T-cell (primary cell): ENCODE measurements around the gene GABRG3. TPM values are rescaled to one million over a fixed set of nuclear protein-coding genes. Genes with fewer than 3 reads are reported as not detected.

Experiments used
- ATAC-seq, 4 experiments: fragments of 200-7000 bp in 3 of 4; fragments of 150-1000 bp in 1 of 4; cut with Tn5 transposase; replicated peaks in 1 of 4; 1 replicate in 3 of 4; 2 replicates in 1 of 4; pipeline ENCODE4 v1.10.0; 2021; ENCODE audit warnings: moderate library complexity in 3 of 4, mild to moderate bottlenecking in 2 of 4, moderate number of reproducible peaks in 1 of 4
- CTCF ChIA-PET, 2 donors: fragments of 300-600 bp; sonication (Branson Sonifier 250); formaldehyde crosslinking; loops; one replicate each; lab custom pipeline; 2022; ENCODE audit warnings: antibody characterized with exemption in 2 of 2; lab: Charles Lee
- POLR2A ChIA-PET, 2 donors: fragments of 300-600 bp; sonication (Branson Sonifier 250); formaldehyde crosslinking; loops; one replicate each; lab custom pipeline; 2022; ENCODE audit warnings: antibody characterized with exemption in 2 of 2; lab: Charles Lee
- DNase-seq, 35 experiments: peaks; one replicate each; pipeline versions ENCODE4 v3.0.0 to v3.0.0-alpha.2; 2013 to 2023
- H3K27ac ChIP-seq: one replicate; pipeline ENCODE4 v1.5.1; 2013; ENCODE audit warnings: low read length
- H3K27me3 ChIP-seq, 2 experiments: replicated peaks in 1 of 2; 1 replicate in 1 of 2; 2 replicates in 1 of 2; pipeline versions ENCODE4 v1.6.1 to v1.7.0; 2013; ENCODE audit warnings: low read length in 1 of 2, mixed read lengths in 1 of 2; ENCODE audit not compliant: control insufficient read depth in 2 of 2, insufficient read depth in 2 of 2; ENCODE audit errors: extremely low read depth in 1 of 2
- H3K36me3 ChIP-seq, 2 donors: 1 replicate in 1 of 2; 2 replicates in 1 of 2; pipeline versions ENCODE4 v1.6.1 to v1.7.0; 2013; ENCODE audit warnings: low read length in 1 of 2; ENCODE audit not compliant: control insufficient read depth in 2 of 2, insufficient read depth in 1 of 2; ENCODE audit errors: extremely low read depth in 1 of 2
- H3K4me1 ChIP-seq, 2 experiments: 1 replicate in 1 of 2; 2 replicates in 1 of 2; pipeline versions ENCODE4 v1.6.1 to v1.7.0; 2013; ENCODE audit warnings: low read length in 2 of 2, mixed read lengths in 1 of 2; ENCODE audit not compliant: insufficient read depth in 2 of 2, control insufficient read depth in 1 of 2; ENCODE audit errors: extremely low read depth in 1 of 2
- H3K4me3 ChIP-seq, 2 donors: 1 replicate in 1 of 2; 2 replicates in 1 of 2; pipeline versions ENCODE4 v1.5.1 to v1.7.0; 2013; ENCODE audit warnings: mild to moderate bottlenecking in 2 of 2, low read length in 1 of 2, moderate library complexity in 1 of 2; ENCODE audit not compliant: control insufficient read depth in 1 of 2; ENCODE audit errors: extremely low read depth in 1 of 2
- H3K9me3 ChIP-seq: 2 replicates; pipeline ENCODE4 v1.7.0; 2013
- H3K27ac Mint-ChIP-seq, 2 donors: one replicate each; pipeline ENCODE4 v1.8.0; 2020 to 2021; ENCODE audit warnings: mild to moderate bottlenecking in 2 of 2, mixed read lengths in 2 of 2
- H3K27me3 Mint-ChIP-seq, 2 donors: one replicate each; pipeline ENCODE4 v1.8.0; 2021 to 2022; ENCODE audit warnings: mixed read lengths in 2 of 2
- H3K36me3 Mint-ChIP-seq: one replicate; pipeline ENCODE4 v1.8.0; 2021; ENCODE audit warnings: mixed read lengths
- H3K4me1 Mint-ChIP-seq, 3 donors: one replicate each; pipeline ENCODE4 v1.8.0; 2020 to 2022; ENCODE audit warnings: mixed read lengths in 3 of 3, mild to moderate bottlenecking in 1 of 3
- H3K4me3 Mint-ChIP-seq, 3 donors: one replicate each; pipeline ENCODE4 v1.8.0; 2020 to 2022; ENCODE audit warnings: mild to moderate bottlenecking in 3 of 3, mixed read lengths in 3 of 3, moderate library complexity in 3 of 3
- H3K9me3 Mint-ChIP-seq, 3 donors: one replicate each; pipeline ENCODE4 v1.8.0; 2020 to 2022; ENCODE audit warnings: mixed read lengths in 3 of 3
- WGBS: methylation state at CpG from one replicate; pipeline ENCODE4 v1.1.5; 2013; ENCODE audit warnings: missing lambda C conversion rate; ENCODE audit not compliant: insufficient coverage; 5-methylcytosine and 5-hydroxymethylcytosine counted together
- total RNA-seq, 35 experiments: library from RNA in 6 of 35; stranded (reverse) in 6 of 35; fragments of 120-200 nt in 1 of 35; gene quantifications; one replicate each; pipeline versions ENCODE4 v1.2.1 to v1.2.4 and lab custom pipeline; 2013 to 2026

GABRG3 gene
- total RNA-seq, 5 donors from 2014 or later (not counting 1 experiment from before 2014, with no cell fraction given) = not detected

DNA sequence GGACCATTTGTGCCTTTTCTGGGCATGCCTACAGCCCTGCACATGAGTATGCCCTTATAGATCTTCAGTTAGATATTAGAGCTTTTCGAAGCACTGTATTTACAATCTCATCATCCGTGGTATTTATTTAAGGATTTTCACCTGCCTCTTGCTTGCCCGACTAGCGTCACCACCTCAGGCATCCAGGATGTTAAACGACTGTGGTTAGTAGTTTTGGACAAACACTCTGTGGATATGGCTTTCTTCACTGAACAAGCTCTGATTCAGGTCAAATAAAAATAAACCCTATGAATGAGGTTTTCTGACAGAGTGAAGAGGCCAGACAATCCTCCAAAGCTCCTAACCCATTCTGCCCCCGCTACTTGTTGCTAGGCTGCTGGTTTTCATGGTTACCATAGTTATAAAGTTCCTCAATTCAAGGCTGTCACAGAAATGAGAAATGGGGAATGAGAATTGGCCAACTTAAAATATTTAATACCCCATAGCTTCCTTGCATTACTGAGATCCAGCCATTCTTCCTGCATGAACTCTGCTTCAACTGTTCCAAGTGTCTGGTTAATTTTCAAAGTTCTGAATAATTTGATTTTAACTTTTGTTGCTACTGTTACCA is 440.1 kb downstream of the GABRG3 start:
- Histone ChIP-seq H3K27me3 (no peaks in the 10 kb centered on the region), H3K4me3 (no peak overlapping the region), H3K36me3 (no peaks in the 10 kb centered on the region), H3K27ac (no peak overlapping the region), H3K4me1 (no peaks in the 10 kb centered on the region), H3K9me3 (no peaks in the 10 kb centered on the region)
- Mint-ChIP-seq H3K4me3 (no peak overlapping the region), H3K27ac (no peak overlapping the region), H3K27me3 (no peaks in the 10 kb centered on the region), H3K4me1 (no peaks in the 10 kb centered on the region), H3K9me3 (peaks cover 10 to 13% (median 12%) of the 10 kb centered on the region in 3 donors), H3K36me3 (no peaks in the 10 kb centered on the region)
- ChIA-PET CTCF (no interaction called here), POLR2A (no interaction called here)
- 80% methylated on average over 1 of the region's 6 CpGs for WGBS
- no peak for DNase-seq
- no peak for ATAC-seq

DNA sequence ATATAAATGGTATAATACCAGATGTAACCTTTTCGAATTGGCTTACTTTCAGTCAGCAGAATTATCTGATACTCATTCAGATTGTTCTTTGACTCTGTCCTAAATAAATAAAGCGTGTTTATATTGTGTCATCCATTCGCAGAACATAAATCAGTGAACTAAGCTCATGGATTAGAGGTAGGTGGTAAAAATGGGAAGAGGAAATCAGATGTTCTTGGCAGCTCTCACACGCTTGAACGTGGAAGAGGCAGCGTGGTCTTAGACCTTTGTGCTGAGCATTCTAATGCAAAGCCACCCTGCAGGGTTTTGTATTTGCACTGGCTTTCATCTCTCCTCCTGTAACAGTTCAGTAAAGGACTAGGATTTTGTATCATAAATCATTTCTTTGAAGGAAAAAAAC is 441.4 kb downstream of the GABRG3 start:
- ATAC-seq = no peak
- H3K4me3 ChIP-seq = no peak overlapping the region
- ChIA-PET CTCF (no interaction called here), POLR2A (no interaction called here)
- no peak overlapping the region for H3K27ac ChIP-seq
- Mint-ChIP-seq H3K4me3 (no peak overlapping the region), H3K27ac (no peak overlapping the region), H3K27me3 (no peaks in the 10 kb centered on the region), H3K4me1 (no peaks in the 10 kb centered on the region), H3K9me3 (peaks cover 6 to 7% (median 7%) of the 10 kb centered on the region in 3 donors), H3K36me3 (no peaks in the 10 kb centered on the region)
- H3K36me3 ChIP-seq = no peaks in the 10 kb centered on the region
- no peaks in the 10 kb centered on the region for H3K9me3 ChIP-seq
- DNase-seq = no peak
- 73% methylated on average over 2 of the region's 6 CpGs for WGBS
- H3K4me1 ChIP-seq = no peaks in the 10 kb centered on the region
- H3K27me3 ChIP-seq = no peaks in the 10 kb centered on the region

DNA sequence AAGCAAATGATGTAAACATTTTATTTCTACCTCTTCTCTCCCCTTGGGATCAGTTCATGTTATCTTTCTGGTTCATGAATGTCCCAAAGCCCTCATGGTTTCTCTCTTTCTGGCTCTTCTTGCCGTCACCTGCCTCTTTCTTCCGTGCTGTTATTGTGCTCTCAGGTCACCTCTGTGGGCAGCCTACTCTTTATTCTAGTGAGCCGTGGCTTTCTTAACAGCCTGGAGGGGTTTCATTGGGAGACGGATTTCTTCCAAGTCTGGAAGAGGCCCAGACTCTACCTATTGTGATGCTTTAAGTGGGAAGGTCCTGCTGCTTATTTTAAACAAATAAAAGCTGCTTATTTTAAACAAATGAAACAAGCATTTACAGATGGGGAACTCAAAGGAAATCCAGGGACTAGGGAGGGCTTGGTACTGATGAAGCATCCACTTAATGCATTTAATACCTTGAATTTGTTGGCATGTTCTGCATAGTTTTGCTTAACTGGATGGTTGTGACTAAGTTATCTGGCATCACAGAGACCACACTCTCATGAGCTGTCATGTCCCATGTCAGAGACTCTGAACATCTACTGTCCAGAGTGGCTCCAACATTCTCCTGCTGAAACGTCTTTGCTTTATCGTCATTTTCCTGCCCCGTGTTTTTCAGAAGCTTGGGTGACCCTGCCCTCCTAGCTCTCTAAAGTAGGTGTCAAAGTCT is 443.3 kb downstream of the GABRG3 start:
- Histone ChIP-seq H3K36me3 (no peaks in the 10 kb centered on the region), H3K27me3 (no peaks in the 10 kb centered on the region), H3K27ac (no peak overlapping the region), H3K9me3 (no peaks in the 10 kb centered on the region), H3K4me1 (no peaks in the 10 kb centered on the region), H3K4me3 (no peak overlapping the region)
- H3K4me1 Mint-ChIP-seq = no peaks in the 10 kb centered on the region
- ChIA-PET CTCF (no interaction called here), POLR2A (no interaction called here)
- no peak overlapping the region for H3K27ac Mint-ChIP-seq
- H3K36me3 Mint-ChIP-seq = no peaks in the 10 kb centered on the region
- H3K27me3 Mint-ChIP-seq = no peaks in the 10 kb centered on the region
- ATAC-seq (no peak), DNase-seq (no peak)
- H3K9me3 Mint-ChIP-seq = peaks cover 4 to 10% (median 8%) of the 10 kb centered on the region in 3 donors
- no peak overlapping the region for H3K4me3 Mint-ChIP-seq
- 86% methylated on average over 4 of the region's 7 CpGs for WGBS

DNA sequence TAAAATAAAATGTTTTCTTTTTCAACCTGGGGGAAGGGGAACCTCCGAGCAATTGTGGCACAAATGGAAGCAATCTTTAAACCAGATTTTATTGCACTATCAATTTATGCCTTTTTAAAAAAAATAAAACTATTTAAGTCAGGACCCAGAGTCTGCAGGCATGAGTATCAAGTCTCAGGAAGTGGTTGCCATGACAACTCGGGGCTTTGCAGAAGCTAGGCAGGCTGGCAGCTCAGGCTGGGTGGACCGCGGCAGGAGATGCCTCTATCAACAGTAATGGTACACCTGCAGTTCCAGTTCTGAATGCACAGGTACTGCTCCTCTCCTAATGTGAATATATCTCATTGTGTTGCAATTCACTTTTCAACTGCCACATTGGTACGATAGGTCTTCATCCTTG is 447.7 kb downstream of the GABRG3 start:
- CTCF ChIA-PET = no interaction called here
- Mint-ChIP-seq H3K4me3 (no peak overlapping the region), H3K9me3 (peaks cover 0 to 17% (median 15%) of the 10 kb centered on the region in 3 donors), H3K4me1 (no peaks in the 10 kb centered on the region), H3K27ac (no peak overlapping the region), H3K27me3 (no peaks in the 10 kb centered on the region), H3K36me3 (no peaks in the 10 kb centered on the region)
- Histone ChIP-seq H3K27me3 (no peaks in the 10 kb centered on the region), H3K27ac (no peak overlapping the region), H3K4me1 (no peaks in the 10 kb centered on the region), H3K36me3 (no peaks in the 10 kb centered on the region), H3K9me3 (no peaks in the 10 kb centered on the region), H3K4me3 (no peak overlapping the region)
- no peak for ATAC-seq
- POLR2A ChIA-PET = no interaction called here
- WGBS = 40% methylated on average over 2 of the region's 5 CpGs
- DNase-seq = no peak

DNA sequence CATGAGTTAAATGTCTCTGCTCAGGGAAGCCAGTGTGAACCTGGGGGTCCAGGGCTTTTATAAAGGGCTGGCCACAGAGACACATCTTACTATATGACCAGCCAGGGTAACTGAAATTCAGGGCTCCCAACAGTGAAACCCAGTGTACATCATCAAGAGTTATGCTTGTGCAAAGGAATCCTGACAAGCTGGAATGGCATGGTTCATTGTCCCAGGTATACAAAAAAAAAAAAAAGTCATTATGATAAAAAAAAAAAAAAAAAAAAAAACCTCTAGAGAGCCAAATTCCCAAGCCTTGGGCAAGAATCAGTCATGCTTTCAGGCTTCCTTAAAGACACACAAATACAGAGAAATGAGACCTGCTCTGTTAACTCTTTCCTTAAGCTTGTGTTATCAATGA is 452.0 kb downstream of the GABRG3 start:
- Histone ChIP-seq H3K36me3 (no peaks in the 10 kb centered on the region), H3K4me1 (no peaks in the 10 kb centered on the region), H3K27ac (no peak overlapping the region), H3K4me3 (no peak overlapping the region), H3K9me3 (no peaks in the 10 kb centered on the region), H3K27me3 (no peaks in the 10 kb centered on the region)
- H3K9me3 Mint-ChIP-seq = peaks cover 0 to 13% (median 10%) of the 10 kb centered on the region in 3 donors
- DNase-seq (no peak), ATAC-seq (no peak)
- no peaks in the 10 kb centered on the region for H3K36me3 Mint-ChIP-seq
- H3K4me1 Mint-ChIP-seq = no peaks in the 10 kb centered on the region
- no peaks in the 10 kb centered on the region for H3K27me3 Mint-ChIP-seq
- H3K27ac Mint-ChIP-seq = no peak overlapping the region
- no peak overlapping the region for H3K4me3 Mint-ChIP-seq
- POLR2A ChIA-PET = no interaction called here
- CTCF ChIA-PET = no interaction called here

DNA sequence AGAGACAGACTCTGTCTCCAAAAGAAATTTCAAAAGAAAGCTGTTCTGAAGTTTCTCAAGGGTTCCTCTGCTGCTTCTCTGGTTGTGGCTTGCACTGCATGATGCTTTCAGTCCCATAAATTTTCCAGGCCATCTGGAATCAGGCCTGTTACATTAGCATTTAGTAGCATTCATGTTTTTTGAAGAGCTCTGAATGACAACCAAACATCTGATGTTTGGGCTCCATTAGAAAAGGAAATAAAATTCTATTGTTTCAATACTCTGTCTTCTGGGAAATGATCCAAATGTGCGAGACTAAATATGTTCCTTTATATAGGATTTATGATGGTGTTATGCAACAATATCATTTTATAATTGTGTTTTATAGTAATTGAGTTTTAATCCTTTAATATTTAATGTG is 455.8 kb downstream of the GABRG3 start:
- Histone ChIP-seq H3K27ac (no peak overlapping the region), H3K27me3 (no peaks in the 10 kb centered on the region), H3K4me3 (no peak overlapping the region), H3K4me1 (no peaks in the 10 kb centered on the region), H3K9me3 (no peaks in the 10 kb centered on the region), H3K36me3 (no peaks in the 10 kb centered on the region)
- no peak for DNase-seq
- H3K27ac Mint-ChIP-seq = no peak overlapping the region
- no peaks in the 10 kb centered on the region for H3K36me3 Mint-ChIP-seq
- no peak for ATAC-seq
- no peaks in the 10 kb centered on the region for H3K27me3 Mint-ChIP-seq
- ChIA-PET POLR2A (no interaction called here), CTCF (no interaction called here)
- H3K4me3 Mint-ChIP-seq = no peak overlapping the region
- H3K4me1 Mint-ChIP-seq = no peaks in the 10 kb centered on the region
- H3K9me3 Mint-ChIP-seq = peaks cover 0 to 13% (median 3%) of the 10 kb centered on the region in 3 donors
- WGBS = no CpG with 5 or more reads among the region's 1 CpG
